Heart right ventricle (tissue), 16 donors: ENCODE results near the gene CA12. TPM values are rescaled to one million over a fixed set of nuclear protein-coding genes. Genes with fewer than 3 reads are reported as not detected.

Experiments used
- ATAC-seq, 8 donors: fragments of 200-7000 bp; cut with Tn5 transposase; one replicate each; pipeline ENCODE4 v1.9.1; 2020; ENCODE audit warnings: mild to moderate bottlenecking in 8 of 8, moderate library complexity in 8 of 8, moderate number of reproducible peaks in 1 of 8
- DNase-seq, 2 donors: peaks; one replicate each; pipeline ENCODE4 v3.0.0-alpha.2; 2020
- H3K27ac ChIP-seq, 10 donors: fragments of 200-600 bp; sonication (generic) in 2 of 10; one replicate each; pipeline versions ENCODE4 v1.5.0 to v1.8.0; 2020 to 2022; ENCODE audit warnings: mild to moderate bottlenecking in 3 of 10
- H3K27me3 ChIP-seq, 7 donors: fragments of 200-600 bp; one replicate each; pipeline ENCODE4 v1.8.0; 2021 to 2022; ENCODE audit warnings: mild to moderate bottlenecking in 2 of 7
- H3K36me3 ChIP-seq, 9 donors: fragments of 200-600 bp; sonication (generic) in 1 of 9; one replicate each; pipeline versions ENCODE4 v1.5.0 to v1.8.0; 2020 to 2022; ENCODE audit warnings: mild to moderate bottlenecking in 2 of 9
- H3K4me1 ChIP-seq, 9 donors: fragments of 200-600 bp; sonication (generic) in 1 of 9; one replicate each; pipeline versions ENCODE4 v1.5.0 to v1.8.0; 2020 to 2022; ENCODE audit warnings: mild to moderate bottlenecking in 4 of 9
- H3K4me3 ChIP-seq, 10 donors: fragments of 200-600 bp; sonication (generic) in 2 of 10; one replicate each; pipeline versions ENCODE4 v1.5.0 to v1.8.0; 2020 to 2022; ENCODE audit warnings: mild to moderate bottlenecking in 7 of 10, moderate library complexity in 2 of 10
- H3K9me3 ChIP-seq, 11 donors: fragments of 200-600 bp in 10 of 11; sonication (generic) in 2 of 11; one replicate each; pipeline versions ENCODE4 v1.5.0 to v1.8.0; 2013 to 2022; ENCODE audit warnings: mild to moderate bottlenecking in 2 of 11, control low read depth in 1 of 11, moderate library complexity in 1 of 11
- CTCF ChIP-seq, 9 donors: fragments of 200-600 bp; sonication (generic) in 2 of 9; IDR thresholded peaks; one replicate each; pipeline versions ENCODE4 v1.5.0 to v1.8.0; 2021 to 2022; ENCODE audit warnings: antibody characterized with exemption in 9 of 9, mild to moderate bottlenecking in 5 of 9, moderate library complexity in 1 of 9
- WGBS, 2 donors: extraction: QIAGEN DNeasy Blood & Tissue Kit; methylation state at CpG; one replicate each; pipeline ENCODE4 v1.1.7; 2013; ENCODE audit warnings: inconsistent platforms in 1 of 2; 5-methylcytosine and 5-hydroxymethylcytosine counted together
- intact Hi-C, 10 donors: fragments of 100-400 bp; cut with DNase I; formaldehyde crosslinking; loops; one replicate each; pipeline versions ENCODE4 v1.11.1 to v1.14.2; 2022
- polyA plus RNA-seq, 2 donors: library from polyadenylated mRNA; stranded (reverse); fragments of 200-250 nt; gene quantifications; one replicate each; pipeline ENCODE4 v1.2.3, GENCODE V29; 2013
- total RNA-seq, 10 donors: library from RNA; stranded (reverse); fragmentation: NEBNext Ultra II Directional in 3 of 10; extraction: Animal tissue kit (Norgen Biotek cat#: 25700) in 3 of 10; gene quantifications; one replicate each; pipeline versions ENCODE4 v1.2.1 to v1.2.4, GENCODE V29; 2021 to 2023
- donor health status: Arrhythmogenic right ventricular cardiomyopathy.
- donor health status: ischemic (EF 13 %, LVEDD 7.1; RV severe dilation, severe dysfunction).
- donor health status: healthy with polysubstance abuse.
- donor health status: DM: no; HTN: yes; CAD: no.
- donor health status: DM: no; HTN: no; CAD: no.
- donor health status: ischemic (EF 25% LVEDD 6.9; RV normal size, moderate dysfunction).
- donor health status: ischemic (EF 25% LVEDD 5.7; RV mildly dilated, moderate dysfunction).
- donor health status: healthy.
- donor health status: DM: yes; HTN: yes; CAD: no.
- donor health status: Ischemic cardiomyopathy.
- donor health status: ischemic (EF 35%, LVEDD 5.7; RV mildly dilated, moderate dysfunction).
- donor health status: nonischemic (EF 11% LVEDD 7.7; RV severe dilation, severe dysfunction).
- donor health status: DM: yes; HTN: yes; CAD: no.
- donor health status: PGD.
- donor health status: ischemic (EF 29% LVEDD 5.4; RV normal size, mild dysfunction).
- donor health status: nonischemic (EF 23%, LVEDD 6.1; RV moderate dilation, normal function).

Gene CA12
- total and polyA plus RNA-seq, 12 donors, result 0.07 to 1.3 (median 0.15) TPM; not detected in 1

DNA sequence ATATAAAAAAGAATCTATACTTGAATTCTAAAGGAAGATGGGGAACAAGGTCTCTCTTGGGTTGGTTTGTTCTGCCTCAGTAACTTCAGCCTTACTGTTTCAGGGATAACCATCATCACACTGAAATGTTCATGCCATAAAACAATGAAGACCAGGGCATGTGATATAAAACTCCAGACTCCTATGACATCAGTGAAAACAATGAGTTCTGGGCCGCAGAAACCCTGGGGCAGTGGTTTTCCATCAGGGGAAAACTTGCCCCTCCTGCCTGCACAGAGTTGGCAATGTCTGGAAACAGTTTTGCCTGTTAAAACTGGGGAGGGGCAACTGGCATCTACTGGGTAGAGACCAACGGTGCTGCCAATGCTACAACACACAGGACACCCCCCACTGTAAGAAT is 46.8 kb downstream of the CA12 start:
- Histone ChIP-seq H3K4me1 (no peaks in the 10 kb centered on the region), H3K36me3 (no peaks in the 10 kb centered on the region), H3K27me3 (peaks cover 0 to 5% (median 0%) of the 10 kb centered on the region in 7 donors), H3K4me3 (no peak overlapping the region), H3K9me3 (no peaks in the 10 kb centered on the region), H3K27ac (no peak overlapping the region)
- no peak for TF ChIP-seq CTCF (IDR thresholded peaks at IDR 0.05)
- no peak for DNase-seq
- WGBS, 2 donors, result 93% methylated on average over 2 of the region's 2 CpGs
- ATAC-seq, result no peak
- intact Hi-C loops, result no loop called here

DNA sequence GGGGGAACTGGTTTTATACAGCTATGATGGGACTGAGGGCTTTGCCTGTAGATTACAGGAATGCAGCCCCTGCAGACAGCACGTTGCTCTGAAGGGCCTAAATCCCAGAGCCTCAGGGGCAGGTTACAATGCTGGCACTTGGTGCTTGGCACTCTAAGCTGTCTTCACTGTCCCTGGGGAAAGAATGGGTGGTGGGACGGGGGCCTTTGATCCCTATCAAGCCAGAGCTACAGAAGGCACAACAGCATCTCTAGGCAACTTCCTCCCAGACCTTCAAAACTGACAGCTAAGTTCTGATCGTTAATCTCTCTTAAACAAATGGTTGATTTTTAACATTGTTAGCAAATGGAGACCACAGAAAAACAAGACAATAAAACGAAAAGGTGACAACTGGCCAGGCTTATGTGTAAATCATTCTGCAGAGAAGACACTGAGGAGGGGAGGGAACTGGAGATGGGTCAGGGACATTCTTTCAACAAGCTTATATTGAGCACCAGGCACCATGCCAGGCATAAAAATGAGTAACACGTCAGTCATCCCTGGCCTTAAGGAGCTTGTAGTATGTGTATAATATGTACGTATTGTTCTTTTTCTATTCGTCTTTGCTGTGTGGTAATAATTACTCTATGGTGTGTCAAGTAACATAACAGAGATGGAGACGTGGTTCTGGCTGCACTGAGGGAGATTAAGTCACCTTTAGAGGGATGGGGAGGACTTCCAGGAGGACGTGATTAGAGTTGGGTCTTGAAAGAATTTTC is 49.1 kb downstream of the CA12 start:
- Histone ChIP-seq H3K4me3 (no peak overlapping the region), H3K4me1 (no peaks in the 10 kb centered on the region), H3K27ac (no peak overlapping the region), H3K36me3 (no peaks in the 10 kb centered on the region), H3K27me3 (no peaks in the 10 kb centered on the region), H3K9me3 (no peaks in the 10 kb centered on the region)
- DNase-seq, result no peak
- ATAC-seq, result no peak
- intact Hi-C loops, result no loop called here
- TF ChIP-seq CTCF (IDR thresholded peaks at IDR 0.05), result no peak
- 58 to 62% methylated on average over 9 of the region's 9 CpGs for WGBS, 2 donors

DNA sequence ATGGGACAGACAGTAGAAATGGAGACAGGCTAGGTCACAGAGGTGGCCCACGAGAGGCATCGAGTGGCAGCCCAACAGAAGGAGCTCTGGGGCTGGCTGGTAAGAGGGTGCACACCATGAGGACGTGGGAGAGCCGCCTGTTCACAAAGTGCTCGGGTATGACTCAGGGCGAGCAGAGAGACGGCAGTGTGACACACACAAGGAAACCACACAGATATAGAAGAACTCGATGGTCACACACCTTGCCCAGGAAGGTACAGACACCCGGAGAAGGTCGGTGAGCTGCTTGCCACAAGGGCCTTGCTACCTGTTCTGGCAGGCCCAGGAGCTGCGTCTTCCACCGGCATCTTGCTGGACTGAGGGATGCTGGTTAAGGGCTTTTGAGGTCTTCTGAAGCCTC is 50.2 kb downstream of the CA12 start:
- Histone ChIP-seq H3K4me3 (no peak overlapping the region), H3K27ac (no peak overlapping the region), H3K36me3 (no peaks in the 10 kb centered on the region), H3K9me3 (no peaks in the 10 kb centered on the region), H3K4me1 (no peaks in the 10 kb centered on the region), H3K27me3 (no peaks in the 10 kb centered on the region)
- ATAC-seq (no peak), DNase-seq (no peak)
- WGBS, 2 donors, result 90 to 93% methylated on average over 12 of the region's 12 CpGs
- intact Hi-C loops, result no loop called here
- no peak for TF ChIP-seq CTCF (IDR thresholded peaks at IDR 0.05)

- TF ChIP-seq CTCF (IDR thresholded peaks at IDR 0.05), result no peak
- Histone ChIP-seq H3K27ac (no peak overlapping the region), H3K4me3 (no peak overlapping the region), H3K27me3 (no peaks in the 10 kb centered on the region), H3K36me3 (no peaks in the 10 kb centered on the region), H3K4me1 (no peaks in the 10 kb centered on the region), H3K9me3 (no peaks in the 10 kb centered on the region)
- DNase-seq (no peak), ATAC-seq (no peak)
- intact Hi-C loops, result no loop called here
- 66 to 75% methylated on average over 10 of the region's 10 CpGs for WGBS, 2 donors
These were observed 50.7 kb downstream of the CA12 start for GRCh38 chr15:63330926-63331325.
